Endothelial cell of umbilical vein (primary cell): ENCODE results near the gene SYNM. TPM values are rescaled to one million over a fixed set of nuclear protein-coding genes. Genes with fewer than 3 reads are reported as not detected.

Source experiments
- BruUV-seq: library from RNA; stranded (reverse); fragments of 400-500 nt; replicated peaks from 2 replicates; lab custom pipeline; 2021; lab: Mats Ljungman, UMichigan
- CTCF ChIA-PET: fragments of 300-600, 350-600 bp; sonication (Branson Sonifier 250); formaldehyde crosslinking; loops from one replicate; lab custom pipeline; 2021; ENCODE audit warnings: antibody characterized with exemption, inconsistent platforms; lab: Charles Lee
- POLR2A ChIA-PET: fragments of 300-600, 350-600 bp; sonication (Branson Sonifier 250); formaldehyde crosslinking; loops from one replicate; lab custom pipeline; 2021; ENCODE audit warnings: antibody characterized with exemption, inconsistent platforms; lab: Charles Lee
- DNase-seq: peaks from one replicate; pipeline ENCODE4 v3.0.0-alpha.2; 2011; ENCODE audit warnings: low read depth, low spot score
- FAIRE-seq: peaks from 2 replicates; lab custom pipeline; 2011; peaks lifted over from hg19 to GRCh38; lab: Jason Lieb, UNC
- H2AFZ ChIP-seq: 2 replicates; pipeline ENCODE4 v1.6.0; 2012; ENCODE audit warnings: low read depth, low read length, control low read depth, inconsistent platforms
- H3K27ac ChIP-seq: 2 replicates; pipeline ENCODE4 v1.5.1; 2011; ENCODE audit warnings: low read depth, mild to moderate bottlenecking, control low read depth, low read length, moderate library complexity; ENCODE audit not compliant: insufficient read depth
- H3K27me3 ChIP-seq, 2 experiments: 2 replicates each; pipeline versions ENCODE4 v1.6.0 to v1.6.1; 2011; ENCODE audit warnings: low read length in 2 of 2, mixed read lengths in 1 of 2; ENCODE audit not compliant: control insufficient read depth in 2 of 2, insufficient read depth in 2 of 2
- H3K36me3 ChIP-seq, 2 experiments: 2 replicates in 1 of 2; 3 replicates in 1 of 2; pipeline ENCODE4 v1.5.1; 2011; ENCODE audit warnings: low read length in 2 of 2, mild to moderate bottlenecking in 1 of 2, moderate library complexity in 1 of 2; ENCODE audit not compliant: control insufficient read depth in 2 of 2, insufficient read depth in 2 of 2; ENCODE audit errors: extremely low read depth in 1 of 2
- H3K4me1 ChIP-seq: 3 replicates; pipeline ENCODE4 v1.5.1; 2011; ENCODE audit warnings: mild to moderate bottlenecking, low read length; ENCODE audit not compliant: control insufficient read depth, insufficient read depth; ENCODE audit errors: extremely low read depth
- H3K4me2 ChIP-seq: 2 replicates; pipeline ENCODE4 v1.6.1; 2011; ENCODE audit warnings: low read length, control low read depth, mixed read lengths; ENCODE audit not compliant: insufficient read depth
- H3K4me3 ChIP-seq, 3 experiments: fragments of 200-600 bp in 1 of 3; sonication (generic), shearing (Covaris generic) in 1 of 3; replicated peaks in 1 of 3; 2 replicates each; pipeline ENCODE4 v1.5.1; 2011 to 2016; ENCODE audit warnings: control low read depth in 3 of 3, low read length in 3 of 3, mild to moderate bottlenecking in 2 of 3, inconsistent platforms in 1 of 3, low read depth in 1 of 3, moderate library complexity in 1 of 3; ENCODE audit not compliant: insufficient read depth in 1 of 3
- H3K79me2 ChIP-seq: 2 replicates; pipeline ENCODE4 v1.6.0; 2012; ENCODE audit warnings: low read length, inconsistent platforms; ENCODE audit not compliant: control insufficient read depth, insufficient read depth
- H3K9ac ChIP-seq: replicated peaks from 2 replicates; pipeline ENCODE3; 2011; ENCODE audit warnings: low read length, control low read depth; ENCODE audit not compliant: insufficient read depth; ENCODE audit errors: extremely low read depth
- H3K9me1 ChIP-seq: replicated peaks from 3 replicates; pipeline ENCODE4 v1.6.0; 2011; ENCODE audit warnings: mild to moderate bottlenecking, low read length; ENCODE audit not compliant: control insufficient read depth, insufficient read depth; ENCODE audit errors: extremely low read depth
- H3K9me3 ChIP-seq: replicated peaks from 2 replicates; pipeline ENCODE4 v1.5.1; 2012; ENCODE audit warnings: low read length, inconsistent platforms; ENCODE audit not compliant: control insufficient read depth, insufficient read depth
- H4K20me1 ChIP-seq: replicated peaks from 2 replicates; pipeline ENCODE3; 2011; ENCODE audit warnings: mild to moderate bottlenecking, low read length; ENCODE audit not compliant: control insufficient read depth, insufficient read depth; ENCODE audit errors: extremely low read depth
- CTCF ChIP-seq, 2 donors: IDR thresholded peaks; 1 replicate in 1 of 2; 2 replicates in 1 of 2; pipeline ENCODE4 v1.5.1; 2011; ENCODE audit warnings: low read length in 2 of 2, mild to moderate bottlenecking in 2 of 2, moderate library complexity in 2 of 2, control low read depth in 1 of 2, inconsistent platforms in 1 of 2, low read depth in 1 of 2; ENCODE audit not compliant: insufficient read depth in 1 of 2; ENCODE audit errors: extremely low read depth in 1 of 2
- EZH2 ChIP-seq: IDR thresholded peaks from 2 replicates; pipeline ENCODE4 v1.6.1; 2012; ENCODE audit warnings: borderline replicate concordance, low read depth, mild to moderate bottlenecking, moderate library complexity, low read length, inconsistent platforms; ENCODE audit not compliant: severe bottlenecking
- FOS ChIP-seq: IDR thresholded peaks from 2 replicates; pipeline ENCODE4 v1.6.1; 2011; ENCODE audit warnings: mild to moderate bottlenecking, low read length, moderate library complexity, borderline replicate concordance; ENCODE audit not compliant: insufficient read depth
- GATA2 ChIP-seq: IDR thresholded peaks from 2 replicates; pipeline ENCODE4 v1.7.0; 2011; ENCODE audit warnings: low read depth, mild to moderate bottlenecking, moderate library complexity, mixed read lengths, low read length; ENCODE audit not compliant: insufficient read length, insufficient read depth
- JUN ChIP-seq: IDR thresholded peaks from 2 replicates; pipeline ENCODE4 v1.6.1; 2011; ENCODE audit warnings: borderline replicate concordance, low read depth; ENCODE audit not compliant: insufficient read length, insufficient read depth
- MAX ChIP-seq: IDR thresholded peaks from 2 replicates; pipeline ENCODE4 v1.6.1; 2011; ENCODE audit not compliant: insufficient read depth, insufficient read length
- MYC ChIP-seq: IDR thresholded peaks from one replicate; pipeline ENCODE4 v1.6.1; 2011; ENCODE audit warnings: mild to moderate bottlenecking, low read depth, low read length
- POLR2A ChIP-seq: IDR thresholded peaks from 2 replicates; pipeline ENCODE4 v1.6.1; 2012; ENCODE audit warnings: low read depth, mild to moderate bottlenecking, control low read depth, low read length
- POLR2AphosphoS5 ChIP-seq: IDR thresholded peaks from 2 replicates; pipeline ENCODE4 v1.6.1; 2012; ENCODE audit warnings: low read depth, mild to moderate bottlenecking, control low read depth, low read length, moderate library complexity; ENCODE audit not compliant: insufficient read depth
- dilution Hi-C: fragments of 300-500 bp; cut with MboI; formaldehyde crosslinking; loops from one replicate; pipeline ENCODE4 v1.15.0; 2019; ENCODE audit warnings: low sequenced_read_pairs; ENCODE audit not compliant: extremely low pct_ligation_motif_present
- intact Hi-C: fragments of 100-400 bp; cut with micrococcal nuclease; formaldehyde crosslinking; loops from one replicate; pipeline ENCODE4 v1.10.0; 2022
- polyA plus RNA-seq, 4 experiments: library from polyadenylated mRNA; depleted of rRNA in 3 of 4; stranded (reverse) in 3 of 4; unstranded in 1 of 4; fragments of >200 nt; gene quantifications; 2 replicates each; pipeline versions ENCODE4 v1.2.1 to v1.2.3, GENCODE V29; 2011 to 2012; ENCODE audit warnings: missing spikeins in 1 of 4
- total RNA-seq: library from RNA; stranded (reverse); gene quantifications from 2 replicates; pipeline ENCODE4 v1.2.3, GENCODE V29; 2021

The SYNM gene
- total and polyA plus RNA-seq, 2 donors (not counting 3 experiments of a cell fraction or from before 2014, with no cell fraction given): 3.7 to 10.2 TPM

GRCh38 chr15:99057020-99057419, 47.9 kb upstream of the SYNM start:
- ChIA-PET CTCF (interaction anchor here (0.9 to 5.2 kb wide), 15 partner anchors 8 to 538 kb away, joined by 3 to 79 read pairs (median 4); no protein-coding TSS in a partner anchor), POLR2A (no interaction called here)
- FAIRE-seq: no peak
- Histone ChIP-seq H4K20me1 (no peaks in the 10 kb centered on the region), H2AFZ (no peak overlapping the region), H3K9ac (no peak overlapping the region), H3K9me1 (no peaks in the 10 kb centered on the region), H3K4me1 (peaks cover 8% of the 10 kb centered on the region), H3K79me2 (no peaks in the 10 kb centered on the region), H3K27ac (no peak overlapping the region), H3K4me3 (no peak overlapping the region), H3K4me2 (no peak overlapping the region), H3K36me3 (no peaks in the 10 kb centered on the region), H3K27me3 (no peaks in the 10 kb centered on the region), H3K9me3 (no peaks in the 10 kb centered on the region)
- TF ChIP-seq EZH2 (no peak), MAX (no peak), POLR2AphosphoS5 (no peak), POLR2A (no peak), MYC (no peak), CTCF (IDR thresholded peaks at IDR 0.05; ENCODE audit: extremely low read depth in 1 of 2, insufficient read depth in 1 of 2, low read depth in 1 of 2, low read length in 2 of 2) (no peak), GATA2 (no peak), FOS (no peak), JUN (no peak)
- dilution Hi-C loops (no loop called here), intact Hi-C loops (loop anchor here (5.0 kb wide), 1 partner anchor 190 kb away; no protein-coding TSS in a partner anchor)
- no peak for DNase-seq
- BruUV-seq: no TSS peak
